Spleen (tissue), 7 donors: Measurements from ENCODE around the gene OR2A1.
"Not testable (repeated sequence)": the region's sequence is repeated elsewhere in the genome, so short reads cannot be mapped to it uniquely, and the experiment has no call there.

ENCODE experiments used
- CTCF ChIP-seq, 11 experiments: fragments of 200-600 bp in 7 of 11; fragments of 450-650 bp in 4 of 11; sonication (generic) in 4 of 11; IDR thresholded peaks in 8 of 11; conservative IDR thresholded peaks in 3 of 11; 1 replicate in 7 of 11; 2 replicates in 4 of 11; pipeline versions ENCODE4 v1.4.0 to v1.8.0; 2016 to 2021; ENCODE audit warnings: antibody characterized with exemption in 11 of 11, inconsistent platforms in 4 of 11, mild to moderate bottlenecking in 1 of 11
- POLR2A ChIP-seq, 3 donors: fragments of 450-650 bp; IDR thresholded peaks; one replicate each; pipeline ENCODE4 v1.5.1; 2017; ENCODE audit warnings: antibody characterized with exemption in 3 of 3, mild to moderate bottlenecking in 1 of 3
- POLR2AphosphoS5 ChIP-seq, 3 donors: sonication (generic); formaldehyde crosslinking; IDR thresholded peaks; one replicate each; pipeline ENCODE4 v1.5.1; 2017; ENCODE audit warnings: antibody characterized with exemption in 3 of 3
- donor health status: DM: no; HTN: no; CAD: no; lungs with moderate emphysema.
- donor health status: DM: no; HTN: no; CAD: no.
- donor health status: DM: no; HTN: no; CAD: no.

- TF ChIP-seq POLR2A (IDR thresholded peaks at IDR 0.05); CTCF (IDR thresholded peaks at IDR 0.05 in 8 of 11, conservative IDR thresholded peaks at IDR 0.05 in 3 of 11); POLR2AphosphoS5 (IDR thresholded peaks at IDR 0.05): not testable (repeated sequence)
These were observed 47.5 kb upstream of the OR2A1 start, which contains the start of gene OR2A7 for GRCh38 chr7:144264692-144265091.
